ENCODE measurements around the gene EVI2B.

DNA sequence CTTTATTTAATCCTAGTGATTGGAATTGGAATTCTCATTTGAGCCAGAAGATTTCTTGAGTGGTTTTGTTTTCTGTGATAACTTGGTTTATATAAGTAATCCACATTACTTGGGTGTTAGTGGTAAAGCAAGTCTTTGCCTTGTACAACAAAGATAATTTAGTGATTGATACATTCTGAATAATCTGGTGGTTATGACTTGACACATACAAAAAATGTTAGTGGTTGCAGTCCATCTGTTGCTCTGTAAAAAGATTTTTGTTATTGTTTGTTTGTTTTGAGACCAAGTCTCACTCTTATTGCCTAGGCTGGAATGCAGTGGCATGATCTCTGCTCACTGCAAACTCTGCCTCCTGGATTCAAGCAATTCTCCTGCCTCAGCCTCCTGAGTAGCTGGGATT lies 30.0 kb downstream of the EVI2B start:
- TF ChIP-seq, protein P1, sequence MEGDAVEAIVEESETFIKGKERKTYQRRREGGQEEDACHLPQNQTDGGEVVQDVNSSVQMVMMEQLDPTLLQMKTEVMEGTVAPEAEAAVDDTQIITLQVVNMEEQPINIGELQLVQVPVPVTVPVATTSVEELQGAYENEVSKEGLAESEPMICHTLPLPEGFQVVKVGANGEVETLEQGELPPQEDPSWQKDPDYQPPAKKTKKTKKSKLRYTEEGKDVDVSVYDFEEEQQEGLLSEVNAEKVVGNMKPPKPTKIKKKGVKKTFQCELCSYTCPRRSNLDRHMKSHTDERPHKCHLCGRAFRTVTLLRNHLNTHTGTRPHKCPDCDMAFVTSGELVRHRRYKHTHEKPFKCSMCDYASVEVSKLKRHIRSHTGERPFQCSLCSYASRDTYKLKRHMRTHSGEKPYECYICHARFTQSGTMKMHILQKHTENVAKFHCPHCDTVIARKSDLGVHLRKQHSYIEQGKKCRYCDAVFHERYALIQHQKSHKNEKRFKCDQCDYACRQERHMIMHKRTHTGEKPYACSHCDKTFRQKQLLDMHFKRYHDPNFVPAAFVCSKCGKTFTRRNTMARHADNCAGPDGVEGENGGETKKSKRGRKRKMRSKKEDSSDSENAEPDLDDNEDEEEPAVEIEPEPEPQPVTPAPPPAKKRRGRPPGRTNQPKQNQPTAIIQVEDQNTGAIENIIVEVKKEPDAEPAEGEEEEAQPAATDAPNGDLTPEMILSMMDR (IDR thresholded peaks at IDR 0.05), result no peak
- no peak for TF ChIP-seq POLR2AphosphoS5 (IDR thresholded peaks at IDR 0.05)
